HUES64 (cell line): Measurements from ENCODE around the gene PSMD8. TPM values are rescaled to one million over a fixed set of nuclear protein-coding genes. Genes with fewer than 3 reads are reported as not detected.
"Not testable (repeated sequence)": the region's sequence is repeated elsewhere in the genome, so short reads cannot be mapped to it uniquely, and the experiment has no call there.

ENCODE experiments used
- H3K27ac ChIP-seq: 2 replicates; pipeline ENCODE4 v1.7.0; 2013; ENCODE audit warnings: low read depth, low read length, inconsistent platforms
- H3K27me3 ChIP-seq: 2 replicates; pipeline ENCODE4 v1.6.1; 2013; ENCODE audit warnings: mild to moderate bottlenecking, low read length; ENCODE audit not compliant: insufficient read depth
- H3K36me3 ChIP-seq: 2 replicates; pipeline ENCODE4 v1.6.1; 2013; ENCODE audit warnings: mild to moderate bottlenecking, low read length; ENCODE audit not compliant: insufficient read depth
- H3K4me1 ChIP-seq: 2 replicates; pipeline ENCODE4 v1.6.1; 2013; ENCODE audit warnings: mild to moderate bottlenecking, low read length, moderate library complexity; ENCODE audit not compliant: insufficient read depth
- H3K4me3 ChIP-seq: 2 replicates; pipeline ENCODE4 v1.5.1; 2013; ENCODE audit warnings: mild to moderate bottlenecking, low read length, moderate library complexity
- H3K9ac ChIP-seq: 2 replicates; pipeline ENCODE4 v1.6.1; 2013; ENCODE audit warnings: mild to moderate bottlenecking, low read depth, low read length
- H3K9me3 ChIP-seq: 2 replicates; pipeline ENCODE4 v1.6.1; 2013; ENCODE audit warnings: low read depth, low read length; ENCODE audit not compliant: insufficient read depth
- WGBS: fragments of 150-250, 120-280 bp; methylation state at CpG from one replicate; pipeline ENCODE4 v1.1.7; 2013; ENCODE audit warnings: missing lambda C conversion rate; 5-methylcytosine and 5-hydroxymethylcytosine counted together
- polyA plus RNA-seq, 2 experiments: library from polyadenylated mRNA; stranded (reverse); fragments of 50-300 nt; gene quantifications; one replicate each; pipeline ENCODE4 v1.2.3, GENCODE V29; 2013

Gene PSMD8
- polyA plus RNA-seq (2013, experiment 1 of 2), result 205 TPM
- 206 TPM for polyA plus RNA-seq (2013, experiment 2 of 2)

GRCh38 chr19:38374332-38375097, at the start of gene PSMD8:
TSS of gene PSMD8 (plus strand) at chr19:38374571. CDS start at chr19:38374602, 31 bp downstream.
- H3K27me3 ChIP-seq, result peaks cover 4% of the 10 kb centered on the region; the same call in 1 of the 2 replicates
- peaks cover 7% of the 10 kb centered on the region; the same call in 1 of the 2 replicates for H3K4me1 ChIP-seq
- WGBS, result under 1% methylated on average over 65 of the region's 65 CpGs
- H3K36me3 ChIP-seq, result peaks cover 22% of the 10 kb centered on the region
- H3K9ac ChIP-seq, result peak within 1 kb of the TSS; percentile 92
- peak within 1 kb of the TSS; percentile 82 for H3K27ac ChIP-seq
- H3K4me3 ChIP-seq, result peak within 1 kb of the TSS; percentile 92
- no peaks in the 10 kb centered on the region for H3K9me3 ChIP-seq

GRCh38 chr19:38326591-38326990, 47.8 kb upstream of the PSMD8 start:
- H3K27me3 ChIP-seq, result no peaks in the 10 kb centered on the region
- 95% methylated on average over 22 of the region's 22 CpGs for WGBS
- H3K4me1 ChIP-seq, result no peaks in the 10 kb centered on the region
- H3K36me3 ChIP-seq, result peaks cover 16% of the 10 kb centered on the region
- no peak overlapping the region for H3K9ac ChIP-seq
- H3K4me3 ChIP-seq, result no peak overlapping the region
- H3K27ac ChIP-seq, result no peak overlapping the region
- no peaks in the 10 kb centered on the region for H3K9me3 ChIP-seq

GRCh38 chr19:38329651-38330050, 44.7 kb upstream of the PSMD8 start:
- no peak overlapping the region for H3K9ac ChIP-seq
- H3K9me3 ChIP-seq, result no peaks in the 10 kb centered on the region
- WGBS, result 93% methylated on average over 7 of the region's 7 CpGs
- no peak overlapping the region for H3K4me3 ChIP-seq
- H3K27ac ChIP-seq, result no peak overlapping the region
- H3K4me1 ChIP-seq, result no peaks in the 10 kb centered on the region
- H3K27me3 ChIP-seq, result no peaks in the 10 kb centered on the region
- H3K36me3 ChIP-seq, result peaks cover 16% of the 10 kb centered on the region

- no peak overlapping the region for H3K27ac ChIP-seq
- H3K4me3 ChIP-seq, result no peak overlapping the region
- no peaks in the 10 kb centered on the region for H3K9me3 ChIP-seq
- H3K27me3 ChIP-seq, result no peaks in the 10 kb centered on the region
- no peaks in the 10 kb centered on the region for H3K4me1 ChIP-seq
- WGBS, result no CpG with 5 or more reads among the region's 1 CpG
- H3K36me3 ChIP-seq, result peaks cover 14% of the 10 kb centered on the region
- no peak overlapping the region for H3K9ac ChIP-seq
These were observed 42.6 kb upstream of the PSMD8 start for GRCh38 chr19:38331728-38332127.

GRCh38 chr19:38333245-38333644, 41.1 kb upstream of the PSMD8 start:
- peaks cover under 1% of the 10 kb centered on the region; the same call in 1 of the 2 replicates for H3K36me3 ChIP-seq
- no peaks in the 10 kb centered on the region for H3K9me3 ChIP-seq
- H3K27me3 ChIP-seq, result no peaks in the 10 kb centered on the region
- H3K27ac ChIP-seq, result no peak overlapping the region
- H3K9ac ChIP-seq, result no peak overlapping the region
- no peaks in the 10 kb centered on the region for H3K4me1 ChIP-seq
- no peak overlapping the region for H3K4me3 ChIP-seq
- 98% methylated on average over 6 of the region's 9 CpGs for WGBS

- H3K9ac ChIP-seq, result peak overlapping the region; percentile 41; the same call in 1 of the 2 replicates
- under 1% methylated on average over 52 of the region's 52 CpGs for WGBS
- H3K36me3 ChIP-seq, result no peaks in the 10 kb centered on the region
- H3K4me3 ChIP-seq, result peak overlapping the region; percentile 83
- H3K4me1 ChIP-seq, result no peaks in the 10 kb centered on the region
- H3K27ac ChIP-seq, result peak overlapping the region; percentile 64; the same call in 1 of the 2 replicates
- no peaks in the 10 kb centered on the region for H3K9me3 ChIP-seq
- no peaks in the 10 kb centered on the region for H3K27me3 ChIP-seq
These were observed 38.3 kb upstream of the PSMD8 start for GRCh38 chr19:38335949-38336637.

- Histone ChIP-seq H3K27ac (peak overlapping the region; percentile 64; the same call in 1 of the 2 replicates), H3K4me1 (no peaks in the 10 kb centered on the region), H3K9ac (peak overlapping the region; percentile 41; the same call in 1 of the 2 replicates), H3K27me3 (no peaks in the 10 kb centered on the region), H3K9me3 (no peaks in the 10 kb centered on the region), H3K4me3 (peak overlapping the region; percentile 83), H3K36me3 (no peaks in the 10 kb centered on the region)
- 6% methylated on average over 41 of the region's 41 CpGs for WGBS
These were observed 37.6 kb upstream of the PSMD8 start for GRCh38 chr19:38336638-38337359.

- H3K9ac ChIP-seq, result no peak overlapping the region
- H3K9me3 ChIP-seq, result no peaks in the 10 kb centered on the region
- 68% methylated on average over 10 of the region's 10 CpGs for WGBS
- H3K4me3 ChIP-seq, result peak overlapping the region; percentile 83
- H3K36me3 ChIP-seq, result no peaks in the 10 kb centered on the region
- no peak overlapping the region; the same call in 1 of the 2 replicates for H3K27ac ChIP-seq
- no peaks in the 10 kb centered on the region for H3K4me1 ChIP-seq
- no peaks in the 10 kb centered on the region for H3K27me3 ChIP-seq
These were observed 37.1 kb upstream of the PSMD8 start for GRCh38 chr19:38337360-38337653.

- H3K4me1 ChIP-seq, H3K36me3 ChIP-seq, H3K9ac ChIP-seq, H3K27me3 ChIP-seq, H3K9me3 ChIP-seq, H3K4me3 ChIP-seq, H3K27ac ChIP-seq: not testable (repeated sequence)
- 75% methylated on average over 4 of the region's 4 CpGs for WGBS
These were observed 35.4 kb upstream of the PSMD8 start for GRCh38 chr19:38339011-38339410.

- 87% methylated on average over 2 of the region's 2 CpGs for WGBS
- no peak overlapping the region for H3K9ac ChIP-seq
These were observed 33.4 kb upstream of the PSMD8 start for GRCh38 chr19:38340927-38341326.

GRCh38 chr19:38346837-38347236, 27.5 kb upstream of the PSMD8 start:
- 80% methylated on average over 3 of the region's 4 CpGs for WGBS
- Histone ChIP-seq H3K4me3 (no peak overlapping the region), H3K27ac (no peak overlapping the region)

More at GRCh38 chr19:38340927-38341326, 33.4 kb upstream of the PSMD8 start:
- no peaks in the 10 kb centered on the region for H3K4me1 ChIP-seq
- H3K4me3 ChIP-seq, result no peak overlapping the region
- no peak overlapping the region for H3K27ac ChIP-seq
- H3K36me3 ChIP-seq, result no peaks in the 10 kb centered on the region
- no peaks in the 10 kb centered on the region for H3K9me3 ChIP-seq
- H3K27me3 ChIP-seq, result no peaks in the 10 kb centered on the region

More at GRCh38 chr19:38346837-38347236, 27.5 kb upstream of the PSMD8 start:
- no peaks in the 10 kb centered on the region for H3K9me3 ChIP-seq
- H3K36me3 ChIP-seq, result no peaks in the 10 kb centered on the region
- H3K4me1 ChIP-seq, result no peaks in the 10 kb centered on the region
- no peaks in the 10 kb centered on the region for H3K27me3 ChIP-seq
- no peak overlapping the region for H3K9ac ChIP-seq
